Ishikawa (cell line): ENCODE results near the gene RBM20.

Source experiments
- CEBPB ChIP-seq: IDR thresholded peaks from 2 replicates; pipeline ENCODE4 v1.6.1; 2012
- CREB1 ChIP-seq: IDR thresholded peaks from 2 replicates; pipeline ENCODE4 v1.6.1; 2012; ENCODE audit warnings: low read depth
- EGR1 ChIP-seq: IDR thresholded peaks from 2 replicates; pipeline ENCODE4 v1.6.1; 2012
- EP300 ChIP-seq: IDR thresholded peaks from 2 replicates; pipeline ENCODE4 v1.6.1; 2012; ENCODE audit warnings: borderline replicate concordance
- FOXM1 ChIP-seq: IDR thresholded peaks from 2 replicates; pipeline ENCODE4 v1.6.1; 2012; ENCODE audit warnings: low read depth, borderline replicate concordance
- NFIC ChIP-seq: IDR thresholded peaks from 2 replicates; pipeline ENCODE4 v1.6.1; 2012
- RAD21 ChIP-seq: IDR thresholded peaks from 2 replicates; pipeline ENCODE4 v1.6.1; 2012; ENCODE audit warnings: low read depth
- TAF1 ChIP-seq: IDR thresholded peaks from 2 replicates; pipeline ENCODE4 v1.6.1; 2012; ENCODE audit warnings: low read depth, mild to moderate bottlenecking
- TCF12 ChIP-seq: IDR thresholded peaks from 2 replicates; pipeline ENCODE4 v1.6.1; 2012; ENCODE audit warnings: low read depth
- TEAD4 ChIP-seq: IDR thresholded peaks from 2 replicates; pipeline ENCODE4 v1.6.1; 2012
- YY1 ChIP-seq: IDR thresholded peaks from 2 replicates; pipeline ENCODE4 v1.6.1; 2012; ENCODE audit warnings: low read depth
- ZBTB7A ChIP-seq: IDR thresholded peaks from 2 replicates; pipeline ENCODE4 v1.6.1; 2012; ENCODE audit warnings: low read depth
- TF ChIP-seq, protein P1 (sequence below): IDR thresholded peaks from 2 replicates; pipeline ENCODE4 v1.6.1; 2012
- TF ChIP-seq, protein P2 (sequence below): IDR thresholded peaks from 2 replicates; pipeline ENCODE4 v1.6.1; 2012; ENCODE audit warnings: low read depth, mild to moderate bottlenecking
- TF ChIP-seq, protein P3 (sequence below): IDR thresholded peaks from 2 replicates; pipeline ENCODE4 v1.6.1; 2012

Gene RBM20

DNA sequence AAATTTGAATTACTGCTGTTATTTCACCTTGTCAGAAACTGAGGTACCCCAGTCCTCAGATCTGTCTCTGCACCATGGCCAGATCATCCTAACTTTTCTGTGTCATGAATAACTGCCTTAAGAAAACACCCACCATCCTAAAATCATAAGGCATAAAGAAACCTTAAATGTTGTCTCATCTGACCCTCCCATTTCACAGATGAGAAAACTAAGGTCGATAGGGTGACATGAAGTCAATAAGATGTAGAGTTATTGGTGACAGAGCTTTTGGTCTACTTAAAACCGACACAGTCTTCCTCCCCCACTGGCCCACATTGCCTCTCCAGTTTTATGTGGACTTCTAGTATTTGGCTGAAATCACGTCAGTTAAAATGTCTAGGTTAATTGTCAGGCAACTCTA is 126.1 kb downstream of the RBM20 start:
- TF ChIP-seq TEAD4 (no peak), RAD21 (no peak), FOXM1 (no peak), EGR1 (no peak), NFIC (no peak), YY1 (no peak)
- TF ChIP-seq, protein P1, sequence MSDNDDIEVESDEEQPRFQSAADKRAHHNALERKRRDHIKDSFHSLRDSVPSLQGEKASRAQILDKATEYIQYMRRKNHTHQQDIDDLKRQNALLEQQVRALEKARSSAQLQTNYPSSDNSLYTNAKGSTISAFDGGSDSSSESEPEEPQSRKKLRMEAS, result no peak

DNA sequence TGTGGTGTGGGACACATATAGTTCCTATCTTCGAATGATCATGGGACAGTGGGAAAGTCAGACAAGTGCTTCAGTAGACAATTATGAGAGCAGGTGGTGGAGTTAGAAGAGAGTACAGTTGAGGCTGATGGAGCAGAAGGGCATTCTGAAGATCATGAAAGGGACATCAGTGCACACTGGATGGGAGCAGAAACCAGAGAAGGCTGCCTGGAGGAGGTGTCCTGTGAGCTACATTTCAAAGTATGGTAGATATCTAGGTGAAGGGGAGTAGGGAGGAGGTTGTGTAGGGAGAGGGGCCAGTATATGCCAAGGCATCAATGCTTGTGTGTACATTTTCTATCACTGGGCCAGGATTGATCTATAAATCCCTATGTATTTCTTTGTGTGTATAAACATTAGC is 127.3 kb downstream of the RBM20 start:
- no peak for TF ChIP-seq ZBTB7A
- TF ChIP-seq CREB1, result no peak

GRCh38 chr10:110771991-110772390 is 127.9 kb downstream of the RBM20 start:
- no peak for TF ChIP-seq TAF1
- TF ChIP-seq CEBPB, result no peak
- TF ChIP-seq FOXM1, result no peak
- TF ChIP-seq, protein P2, sequence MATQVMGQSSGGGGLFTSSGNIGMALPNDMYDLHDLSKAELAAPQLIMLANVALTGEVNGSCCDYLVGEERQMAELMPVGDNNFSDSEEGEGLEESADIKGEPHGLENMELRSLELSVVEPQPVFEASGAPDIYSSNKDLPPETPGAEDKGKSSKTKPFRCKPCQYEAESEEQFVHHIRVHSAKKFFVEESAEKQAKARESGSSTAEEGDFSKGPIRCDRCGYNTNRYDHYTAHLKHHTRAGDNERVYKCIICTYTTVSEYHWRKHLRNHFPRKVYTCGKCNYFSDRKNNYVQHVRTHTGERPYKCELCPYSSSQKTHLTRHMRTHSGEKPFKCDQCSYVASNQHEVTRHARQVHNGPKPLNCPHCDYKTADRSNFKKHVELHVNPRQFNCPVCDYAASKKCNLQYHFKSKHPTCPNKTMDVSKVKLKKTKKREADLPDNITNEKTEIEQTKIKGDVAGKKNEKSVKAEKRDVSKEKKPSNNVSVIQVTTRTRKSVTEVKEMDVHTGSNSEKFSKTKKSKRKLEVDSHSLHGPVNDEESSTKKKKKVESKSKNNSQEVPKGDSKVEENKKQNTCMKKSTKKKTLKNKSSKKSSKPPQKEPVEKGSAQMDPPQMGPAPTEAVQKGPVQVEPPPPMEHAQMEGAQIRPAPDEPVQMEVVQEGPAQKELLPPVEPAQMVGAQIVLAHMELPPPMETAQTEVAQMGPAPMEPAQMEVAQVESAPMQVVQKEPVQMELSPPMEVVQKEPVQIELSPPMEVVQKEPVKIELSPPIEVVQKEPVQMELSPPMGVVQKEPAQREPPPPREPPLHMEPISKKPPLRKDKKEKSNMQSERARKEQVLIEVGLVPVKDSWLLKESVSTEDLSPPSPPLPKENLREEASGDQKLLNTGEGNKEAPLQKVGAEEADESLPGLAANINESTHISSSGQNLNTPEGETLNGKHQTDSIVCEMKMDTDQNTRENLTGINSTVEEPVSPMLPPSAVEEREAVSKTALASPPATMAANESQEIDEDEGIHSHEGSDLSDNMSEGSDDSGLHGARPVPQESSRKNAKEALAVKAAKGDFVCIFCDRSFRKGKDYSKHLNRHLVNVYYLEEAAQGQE, result no peak
- TF ChIP-seq RAD21, result no peak
- no peak for TF ChIP-seq NFIC
- TF ChIP-seq, protein P3, sequence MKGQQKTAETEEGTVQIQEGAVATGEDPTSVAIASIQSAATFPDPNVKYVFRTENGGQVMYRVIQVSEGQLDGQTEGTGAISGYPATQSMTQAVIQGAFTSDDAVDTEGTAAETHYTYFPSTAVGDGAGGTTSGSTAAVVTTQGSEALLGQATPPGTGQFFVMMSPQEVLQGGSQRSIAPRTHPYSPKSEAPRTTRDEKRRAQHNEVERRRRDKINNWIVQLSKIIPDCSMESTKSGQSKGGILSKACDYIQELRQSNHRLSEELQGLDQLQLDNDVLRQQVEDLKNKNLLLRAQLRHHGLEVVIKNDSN, result no peak

DNA sequence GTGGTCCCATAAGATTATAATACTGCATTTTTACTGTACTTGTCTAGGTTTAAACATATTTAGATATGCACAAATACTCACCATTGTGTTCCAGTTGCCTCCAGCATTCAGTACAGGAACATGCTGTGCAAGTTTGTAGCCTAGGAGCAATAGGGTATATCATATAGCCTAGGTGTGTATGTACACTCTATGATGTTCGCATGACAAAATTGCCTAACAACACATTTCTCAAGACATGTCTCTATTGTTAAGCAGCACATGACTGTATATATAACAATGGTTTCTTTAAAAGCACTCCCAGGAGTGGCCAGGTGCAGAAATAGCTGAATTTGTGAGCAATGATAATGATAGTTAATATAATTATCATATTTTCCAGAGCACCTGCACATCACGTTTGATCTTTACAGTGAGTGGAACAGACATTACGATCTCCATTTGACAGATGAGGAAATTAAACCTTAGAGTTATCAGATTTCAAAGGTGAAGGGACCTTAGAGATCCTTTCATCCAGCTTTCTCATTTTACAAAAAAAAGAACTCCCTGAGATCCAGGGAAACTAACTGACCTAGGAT is 128.4 kb downstream of the RBM20 start:
- no peak for TF ChIP-seq CREB1

DNA sequence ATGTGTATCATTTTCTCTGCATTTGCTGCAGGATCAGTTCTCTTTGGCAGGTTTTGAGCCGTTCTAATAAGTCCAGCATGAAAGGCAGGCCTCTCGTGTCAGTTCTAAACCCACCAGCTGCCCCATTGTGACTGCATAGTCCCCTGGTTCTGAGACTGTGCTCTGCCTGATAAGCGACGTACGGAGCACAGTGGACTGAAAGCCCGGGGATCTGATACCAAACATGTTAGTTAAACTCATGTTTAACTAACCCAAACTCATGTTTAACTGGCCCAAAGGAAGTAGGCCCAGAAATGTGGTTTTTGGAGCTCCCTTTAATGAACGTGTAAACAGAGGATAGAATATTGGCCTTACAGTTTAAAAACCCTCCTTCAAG is 129.5 kb downstream of the RBM20 start:
- TF ChIP-seq CREB1 (no peak), CEBPB (no peak), NFIC (no peak), TAF1 (no peak), RAD21 (no peak)
- TF ChIP-seq, protein P2, result no peak

DNA sequence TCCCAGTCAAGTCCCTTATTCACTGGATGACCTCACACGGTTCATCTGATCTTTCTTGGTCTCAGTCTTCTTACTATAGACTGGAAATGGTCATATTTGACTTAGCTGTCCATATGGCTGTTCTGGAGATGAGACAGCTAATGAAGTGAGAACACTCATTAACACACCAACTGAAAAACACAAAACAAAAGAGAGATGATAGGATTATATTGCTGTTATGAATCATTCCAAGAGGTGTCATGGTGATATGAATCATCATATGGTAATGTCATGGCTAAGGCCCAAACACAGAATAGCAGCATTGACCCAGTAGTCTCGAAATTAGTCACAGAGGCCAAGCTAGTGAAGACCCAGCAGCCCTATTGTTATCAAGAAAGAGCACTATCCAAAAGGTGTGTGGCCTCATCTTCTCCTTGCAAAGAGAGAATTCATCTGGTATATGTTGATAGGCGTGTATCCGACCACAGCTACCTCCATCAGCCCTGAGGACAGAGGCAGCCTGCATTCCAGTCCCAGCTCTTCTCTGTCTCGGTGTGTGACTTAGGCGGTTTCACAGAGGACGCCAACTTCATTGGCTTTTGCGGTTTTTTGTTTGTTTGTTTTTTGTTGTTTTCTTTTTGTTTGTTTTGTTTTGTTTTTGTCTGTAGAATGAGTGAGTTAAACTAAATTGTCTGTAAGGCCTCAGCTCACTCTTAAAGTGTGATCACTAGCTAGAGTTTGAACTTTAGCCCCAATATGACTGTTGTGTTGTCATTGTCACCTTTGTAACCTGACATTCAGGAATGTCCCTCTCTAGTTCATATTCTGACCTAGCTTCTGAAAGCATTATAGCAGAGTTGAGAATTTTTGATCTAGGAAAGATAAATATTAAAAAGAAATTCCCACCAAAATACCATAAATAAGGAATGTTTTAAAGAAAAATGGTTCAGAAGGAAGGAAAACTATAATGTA is 130.2 kb downstream of the RBM20 start:
- TF ChIP-seq, protein P2, result no peak
- TF ChIP-seq YY1 (no peak), TCF12 (no peak), CEBPB (no peak), CREB1 (no peak), NFIC (no peak), ZBTB7A (no peak), EP300 (no peak)
